GM21717 (cell line): ENCODE measurements around the gene FAM53B.
A peak's percentile ranks its signal among the peaks of the same experiment; 100 is the strongest.

Experiments used
- ATAC-seq: cut with Tn5 transposase; IDR thresholded peaks from one replicate; pipeline ENCODE4 v1.9.1; 2021; ENCODE audit warnings: mild to moderate bottlenecking, moderate library complexity; ENCODE audit not compliant: unreplicated experiment

The FAM53B gene

DNA sequence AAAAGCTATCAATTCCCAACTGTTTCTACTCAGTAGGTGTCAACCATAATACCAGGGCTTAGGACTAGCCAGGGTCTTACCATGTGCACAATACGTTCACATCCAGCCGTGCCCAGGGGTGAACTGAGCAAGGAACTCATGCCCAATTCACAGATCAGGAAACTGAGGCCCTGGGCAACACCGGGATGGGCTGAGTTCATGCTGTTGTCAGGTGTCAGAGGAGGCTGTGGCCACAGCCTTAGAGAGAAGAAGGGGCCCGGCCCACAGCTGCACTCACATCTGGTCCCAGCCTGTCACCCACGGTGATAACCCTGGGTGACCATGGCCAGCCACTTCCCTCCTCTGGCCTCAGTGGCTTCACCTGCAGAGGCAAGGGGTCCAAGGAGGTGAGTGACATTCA lies 92.0 kb downstream of the FAM53B start:
- ATAC-seq, result no peak

DNA sequence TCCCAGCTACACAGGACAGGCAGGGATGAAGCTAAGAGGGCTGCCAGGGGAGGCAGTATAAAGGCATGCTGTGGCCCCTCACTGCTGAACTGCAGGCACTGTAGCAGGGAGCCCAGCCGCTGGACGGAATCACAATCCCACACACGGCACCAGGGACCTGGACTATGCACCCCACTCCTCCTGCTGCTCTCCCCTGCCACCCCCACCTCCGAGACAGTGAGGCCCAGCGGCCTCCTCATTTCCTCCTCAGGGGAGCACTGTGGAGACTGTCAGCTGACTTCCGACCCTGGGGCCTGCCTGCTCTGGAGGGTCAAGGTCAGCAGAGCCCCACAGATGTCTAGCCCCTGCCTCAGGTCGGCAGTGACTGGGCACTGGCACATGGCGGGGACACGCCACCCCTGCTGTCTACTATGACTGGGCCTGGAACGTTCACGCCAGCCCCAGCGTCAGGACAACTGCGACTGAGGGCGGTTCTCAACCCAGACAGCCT lies 92.7 kb downstream of the FAM53B start:
- no peak for ATAC-seq

DNA sequence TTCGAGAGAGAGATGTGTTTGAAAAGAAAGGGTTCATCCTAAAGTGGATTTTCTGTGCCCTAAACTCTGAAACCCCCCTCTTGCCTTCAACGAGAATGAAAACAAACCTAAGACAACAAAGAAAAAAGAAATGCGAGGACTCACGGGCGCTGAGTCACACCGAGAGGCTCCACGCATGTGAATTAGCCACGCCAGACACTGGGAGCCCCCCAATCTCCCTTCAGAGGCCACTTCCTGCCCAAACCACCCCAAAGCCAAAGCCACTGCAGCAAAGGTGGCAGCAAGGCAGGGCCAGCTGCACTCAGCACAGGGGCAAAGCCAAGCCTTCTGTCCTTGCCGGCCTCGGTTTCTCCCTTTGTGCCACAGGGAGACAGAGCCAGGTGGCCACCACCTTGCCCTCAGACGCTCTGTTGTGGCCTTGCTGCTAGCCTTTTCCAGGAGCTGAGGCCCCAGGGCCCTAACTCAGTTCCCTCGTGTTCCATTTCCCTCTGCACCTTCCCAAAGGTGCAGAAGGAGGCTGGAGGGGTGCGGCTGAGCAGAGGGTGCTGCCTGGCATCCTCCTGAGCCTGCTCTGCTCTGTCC lies 93.3 kb downstream of the FAM53B start:
- ATAC-seq, result no peak

GRCh38 chr10:124650263-124650662 lies 93.9 kb downstream of the FAM53B start:
- no peak for ATAC-seq

GRCh38 chr10:124649214-124649613 lies 95.0 kb downstream of the FAM53B start:
- ATAC-seq, result no peak

- ATAC-seq, result peak; percentile 35
Observed at GRCh38 chr10:124648738-124649137, 95.4 kb downstream of the FAM53B start.

DNA sequence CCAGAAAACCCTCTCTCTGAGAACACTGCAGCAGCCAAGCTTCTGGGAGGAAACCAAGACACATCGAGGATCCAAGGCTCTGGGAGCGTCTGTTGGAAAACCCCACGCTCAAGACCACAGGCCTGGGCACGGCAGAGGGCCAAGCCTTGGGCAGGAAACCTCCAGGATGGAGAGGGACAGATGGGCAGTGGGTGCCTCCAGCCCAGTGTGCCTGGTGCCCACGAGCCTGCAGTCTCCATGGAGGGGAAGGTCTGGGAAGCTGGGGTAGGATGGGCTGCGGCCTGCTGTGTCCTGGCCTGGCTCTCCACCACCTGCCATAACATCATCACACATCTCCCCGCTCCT lies 96.1 kb downstream of the FAM53B start:
- ATAC-seq, result no peak

DNA sequence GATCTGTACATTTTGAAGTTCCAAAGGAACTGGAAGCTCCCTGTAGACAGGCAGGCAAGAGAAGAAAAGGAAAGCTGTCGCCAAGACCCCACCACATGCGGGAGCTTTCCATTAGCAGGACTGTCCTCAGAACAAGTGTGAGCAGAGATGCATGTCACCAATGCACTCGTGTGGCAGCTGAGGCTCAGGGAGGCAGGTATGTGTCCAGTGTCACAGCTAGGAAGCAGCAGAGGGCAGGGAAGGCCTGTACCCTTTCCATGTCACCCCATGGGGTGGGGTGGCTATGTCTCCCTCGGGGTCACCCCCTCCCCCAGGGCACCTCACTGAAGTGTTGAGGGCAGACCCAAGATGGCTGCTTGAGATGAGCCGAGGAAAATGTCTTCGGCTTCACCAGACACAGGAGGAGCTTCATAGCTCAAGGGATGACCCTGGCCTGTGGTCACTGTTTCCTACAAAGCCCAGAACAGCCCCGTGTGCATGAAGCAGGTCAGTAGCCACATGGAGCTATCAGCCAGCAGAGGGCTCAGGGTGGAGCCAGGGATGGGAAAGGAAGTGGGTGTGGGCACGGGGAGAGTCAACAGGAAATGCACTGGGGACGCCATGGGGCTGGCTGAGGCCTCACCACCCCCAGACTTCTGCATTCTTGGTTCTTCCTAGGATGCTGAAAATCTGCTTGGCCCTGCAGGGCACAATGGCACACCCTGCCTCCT lies 96.6 kb downstream of the FAM53B start:
- ATAC-seq, result peak; percentile 77

DNA sequence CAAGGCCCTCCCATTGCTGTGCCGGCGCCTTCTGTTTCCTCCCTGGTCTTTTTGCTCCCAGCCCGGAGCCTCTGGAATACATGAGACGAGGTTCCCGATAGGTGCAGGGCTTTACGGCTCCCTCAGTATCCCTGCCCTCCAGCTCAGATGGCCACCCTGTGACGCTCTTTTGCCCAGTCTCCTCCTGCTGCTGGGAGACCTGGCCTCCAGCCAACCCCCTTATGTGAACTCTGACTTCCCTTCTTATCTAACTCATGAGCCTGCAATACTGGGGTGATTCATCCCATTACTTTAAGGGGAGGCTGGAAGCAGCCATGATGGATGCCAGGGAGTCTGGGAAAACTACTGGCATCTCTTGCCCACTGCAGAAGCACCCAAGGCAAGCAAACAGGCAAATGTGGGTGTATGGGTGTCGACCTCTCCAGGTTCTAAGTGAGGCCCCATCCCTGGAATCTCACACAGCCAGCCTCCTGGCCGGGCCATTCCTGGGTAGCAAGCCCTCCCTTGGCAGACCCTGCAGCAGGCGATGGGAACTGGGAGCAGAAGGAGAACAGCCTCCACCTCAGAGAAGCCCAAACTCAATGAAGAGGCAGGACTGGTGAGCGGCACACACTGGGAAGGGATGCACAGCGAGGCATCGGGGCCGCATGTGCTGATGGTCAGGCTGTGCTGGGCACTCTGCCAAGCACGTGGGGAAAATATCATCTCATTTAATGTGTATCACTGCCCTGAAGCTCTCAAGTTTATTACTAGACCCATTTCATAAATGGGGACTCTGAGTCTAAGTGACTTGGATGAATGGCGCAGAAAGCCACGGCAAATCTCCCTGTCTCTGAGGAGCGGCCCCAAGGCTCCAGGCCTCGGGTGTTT lies 97.5 kb downstream of the FAM53B start:
- no peak for ATAC-seq

- ATAC-seq, result no peak
Observed at GRCh38 chr10:124645467-124646095, 98.6 kb downstream of the FAM53B start.

DNA sequence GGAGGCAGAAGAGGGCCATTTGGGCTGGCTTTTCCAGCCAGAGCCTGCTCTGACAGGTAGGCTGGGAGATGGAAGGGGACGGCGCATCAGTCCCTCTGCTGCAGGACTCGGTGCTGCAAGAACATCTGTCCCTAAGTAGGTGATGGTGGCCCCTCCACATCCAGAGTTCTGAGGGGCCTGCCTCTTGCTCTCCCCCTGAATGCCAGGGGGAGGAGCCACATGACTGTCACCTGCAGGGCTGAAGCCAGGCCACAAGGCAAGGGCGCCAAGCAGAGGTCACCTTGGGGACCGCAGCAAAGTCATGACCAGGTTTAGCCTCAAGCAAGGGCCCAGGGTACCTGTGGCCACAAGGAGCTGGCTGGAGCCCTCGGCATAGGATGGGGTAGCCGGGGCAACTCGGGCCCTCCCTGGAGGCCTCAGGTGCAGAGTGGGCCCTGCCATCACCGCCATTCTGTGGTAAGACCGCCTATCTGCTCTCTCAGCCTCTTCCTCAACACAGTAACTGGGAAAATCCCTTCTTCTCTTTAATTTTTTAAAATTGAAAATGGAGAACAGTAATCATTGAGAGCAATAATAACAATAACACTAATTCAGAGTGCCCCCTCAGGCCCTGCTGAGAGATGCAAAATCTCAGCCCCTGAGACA lies 99.3 kb downstream of the FAM53B start:
- no peak for ATAC-seq

DNA sequence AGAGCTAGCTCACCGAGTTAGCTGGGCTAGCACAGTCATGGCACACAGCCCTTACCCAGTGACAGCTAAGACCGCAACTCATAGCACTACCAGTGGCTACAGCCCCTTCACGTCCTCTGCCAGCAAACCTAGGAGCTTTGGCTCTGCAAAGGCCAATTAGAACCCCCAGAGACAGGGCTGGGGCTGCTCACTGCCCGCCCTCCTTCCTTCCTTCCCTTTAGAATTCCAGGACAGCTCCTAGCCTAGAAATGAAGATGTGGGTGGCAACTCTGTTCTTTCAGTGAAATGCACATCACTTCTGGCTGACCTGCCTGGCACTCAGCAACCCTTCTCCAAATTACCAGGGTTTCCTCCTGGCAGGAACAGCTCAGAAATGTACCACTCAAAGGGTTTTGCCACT lies 99.9 kb downstream of the FAM53B start:
- ATAC-seq, result no peak

DNA sequence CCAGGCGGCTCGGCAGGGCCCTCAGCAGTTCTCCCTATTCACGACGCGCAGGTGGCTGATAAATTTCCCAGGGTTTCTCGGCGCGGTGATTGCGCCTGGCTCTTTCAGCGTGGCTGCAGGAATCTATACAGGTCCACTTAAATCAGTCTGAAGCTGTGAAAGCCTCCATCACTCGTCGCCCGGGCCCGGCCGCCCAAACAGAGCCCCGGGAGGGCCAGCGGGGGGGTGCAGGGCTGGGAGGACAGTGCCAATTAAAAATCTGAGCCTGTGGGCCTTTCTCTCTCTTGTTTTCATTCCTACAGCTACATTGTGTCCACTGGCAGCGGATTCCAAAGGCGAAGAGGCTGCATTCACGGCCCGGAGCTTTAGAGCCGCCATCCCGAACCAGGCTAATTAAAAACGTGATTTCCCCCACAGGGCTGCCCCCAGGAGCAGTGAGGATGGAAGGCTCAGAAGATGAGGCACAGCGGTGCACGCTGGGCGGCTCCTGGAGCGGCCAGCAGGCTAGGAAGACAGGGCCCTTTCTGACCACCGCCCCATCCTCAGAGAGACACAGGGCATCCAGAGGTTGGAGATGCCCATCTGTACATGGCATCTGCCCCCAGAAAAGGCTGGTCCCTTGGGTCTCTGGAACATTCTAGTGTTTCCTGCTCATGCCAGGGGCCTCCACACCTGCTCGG lies 100.7 kb downstream of the FAM53B start:
- ATAC-seq, result no peak

DNA sequence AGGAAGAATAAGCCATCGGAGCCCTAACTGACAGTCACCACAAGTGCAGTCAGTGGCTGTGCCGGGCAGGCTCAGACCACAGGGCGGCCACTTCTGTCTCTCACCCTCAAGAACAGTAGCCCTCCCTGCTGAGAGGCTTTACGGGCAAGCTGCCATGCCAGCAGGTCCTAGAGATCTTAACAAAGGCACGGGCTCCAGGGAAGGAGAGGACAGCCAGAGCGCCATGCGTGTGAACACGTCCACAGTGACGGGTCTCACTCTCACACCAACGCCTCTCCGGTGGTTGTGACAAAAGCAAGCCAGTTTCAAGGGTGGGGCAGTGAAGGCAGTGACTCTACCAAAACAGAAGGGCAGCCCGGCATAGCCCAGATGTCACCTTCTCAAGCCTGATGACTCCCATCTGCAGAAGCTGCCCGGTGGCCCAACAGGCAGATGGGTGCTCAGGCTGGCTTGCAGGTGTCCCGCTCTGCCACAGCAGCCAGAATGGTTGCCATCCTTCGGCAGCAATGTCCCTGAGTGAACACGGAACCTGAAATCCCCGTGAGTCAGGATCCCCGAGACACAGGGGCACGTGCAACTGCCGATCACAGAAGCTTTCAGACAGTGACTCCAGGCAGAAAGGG lies 102.0 kb downstream of the FAM53B start:
- ATAC-seq, result no peak

DNA sequence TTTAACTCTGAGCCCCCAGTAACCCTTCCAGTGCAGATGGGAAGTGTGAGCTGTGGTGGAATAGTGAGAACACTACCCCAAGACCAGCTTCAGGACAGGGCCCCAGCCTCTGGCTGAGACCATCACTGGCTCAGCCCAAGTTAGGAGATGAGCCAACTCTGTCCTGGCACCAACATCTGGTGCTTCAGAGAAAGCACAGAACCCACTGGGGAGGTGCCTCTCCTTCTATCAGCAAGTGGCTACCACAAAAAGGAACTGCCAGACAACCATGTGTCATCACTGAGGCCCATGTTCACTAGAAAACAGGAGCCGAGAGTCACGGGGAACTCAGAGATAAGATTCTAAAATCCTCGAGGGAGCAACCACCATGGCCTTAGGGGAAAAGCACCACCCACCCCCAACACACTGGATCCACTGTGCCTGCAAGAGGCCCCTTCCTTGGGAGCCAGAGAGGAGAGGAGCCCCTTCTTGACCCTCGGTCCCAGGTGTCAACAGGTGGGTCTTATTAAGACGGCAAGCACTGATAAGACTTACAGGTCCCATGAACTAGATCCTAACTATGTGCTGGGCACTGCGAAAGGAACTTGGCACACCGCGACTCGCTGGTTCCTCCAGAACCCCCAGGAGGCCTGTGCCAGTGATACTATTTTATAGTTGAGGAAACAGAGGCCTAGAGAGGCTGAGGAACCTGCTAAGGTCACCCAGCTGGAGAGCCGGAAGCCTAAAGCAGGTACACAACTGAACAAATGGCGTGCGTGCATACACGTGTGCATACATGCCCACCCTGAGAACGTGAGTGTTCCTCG lies 102.7 kb downstream of the FAM53B start:
- ATAC-seq, result peak; percentile 59

GRCh38 chr10:124640538-124641231 lies 103.5 kb downstream of the FAM53B start:
- ATAC-seq, result peak; percentile 76

DNA sequence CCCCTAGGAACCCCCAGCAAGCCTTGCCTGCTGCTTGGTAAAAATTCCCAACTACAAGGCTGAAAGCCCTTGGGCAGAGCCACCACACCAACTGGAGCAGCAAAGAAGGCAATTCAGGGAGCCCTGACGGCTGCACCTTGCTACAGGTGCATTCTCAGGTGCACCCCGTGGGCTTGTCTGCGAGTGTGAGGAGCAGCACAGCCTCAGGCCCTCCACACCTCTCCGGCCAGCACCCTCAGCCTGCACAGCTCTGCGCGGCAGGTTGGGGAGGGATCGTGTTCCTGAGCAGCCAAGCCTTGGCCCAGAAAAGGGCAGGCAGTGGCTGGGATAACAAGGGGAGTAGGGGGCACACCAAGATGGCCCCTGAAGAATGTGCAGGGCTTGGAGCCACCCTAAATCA lies 104.1 kb downstream of the FAM53B start:
- no peak for ATAC-seq

DNA sequence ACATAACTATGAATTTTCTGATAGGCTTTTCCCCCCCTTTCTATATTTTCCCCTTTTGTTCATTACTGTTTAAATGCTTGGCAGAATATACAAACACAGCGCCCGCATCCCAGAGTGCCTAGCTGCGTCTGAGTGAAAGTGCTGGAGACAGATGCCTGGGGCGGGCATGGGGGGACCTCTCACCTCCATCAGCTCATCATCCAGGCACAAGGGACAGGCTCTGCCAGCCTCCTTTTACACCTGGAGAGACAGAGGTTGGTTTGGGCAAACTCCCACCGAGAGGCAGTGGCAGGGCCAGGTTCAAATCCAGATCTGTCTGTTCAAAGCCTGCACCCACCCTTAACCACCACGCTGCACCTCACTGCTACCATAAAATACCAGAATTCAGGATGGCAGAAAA lies 104.5 kb downstream of the FAM53B start:
- no peak for ATAC-seq
